Endometrium (tissue), 2 donors: Measurements from ENCODE around the gene L3MBTL4.
"Not testable (repeated sequence)": the region's sequence is repeated elsewhere in the genome, so short reads cannot be mapped to it uniquely, and the experiment has no call there.

ENCODE experiments used
- FAIRE-seq: peaks from 2 replicates; lab custom pipeline; 2012; peaks lifted over from hg19 to GRCh38; lab: Jason Lieb, UNC
- donor health status: control.
- donor health status: control.

L3MBTL4 gene

GRCh38 chr18:6310714-6311113, 104.0 kb downstream of the L3MBTL4 start:
- FAIRE-seq = no peak

GRCh38 chr18:6297875-6298274, 116.8 kb downstream of the L3MBTL4 start:
- FAIRE-seq = no peak

- FAIRE-seq = no peak
Observed at GRCh38 chr18:6294148-6294784, 120.4 kb downstream of the L3MBTL4 start.

GRCh38 chr18:6289843-6290242, 124.9 kb downstream of the L3MBTL4 start:
- no peak for FAIRE-seq

GRCh38 chr18:6286585-6286984, 128.1 kb downstream of the L3MBTL4 start:
- FAIRE-seq = no peak

- FAIRE-seq = no peak
Observed at GRCh38 chr18:6284761-6285160, 129.9 kb downstream of the L3MBTL4 start.

- no peak for FAIRE-seq
Observed at GRCh38 chr18:6284300-6284699, 130.4 kb downstream of the L3MBTL4 start.

GRCh38 chr18:6281874-6282273, 132.8 kb downstream of the L3MBTL4 start:
- FAIRE-seq = no peak

GRCh38 chr18:6280211-6280743, 134.4 kb downstream of the L3MBTL4 start:
- FAIRE-seq = no peak

- FAIRE-seq = no peak
Observed at GRCh38 chr18:6279308-6279707, 135.4 kb downstream of the L3MBTL4 start.

GRCh38 chr18:6273423-6273822, 141.3 kb downstream of the L3MBTL4 start:
- no peak for FAIRE-seq

- FAIRE-seq = not testable (repeated sequence)
Observed at GRCh38 chr18:6272144-6272543, 142.6 kb downstream of the L3MBTL4 start.

GRCh38 chr18:6271585-6271984, 143.1 kb downstream of the L3MBTL4 start:
- no peak for FAIRE-seq

GRCh38 chr18:6270771-6271216, 143.9 kb downstream of the L3MBTL4 start:
- no peak for FAIRE-seq

GRCh38 chr18:6269660-6270332, 144.9 kb downstream of the L3MBTL4 start:
- FAIRE-seq = no peak

- no peak for FAIRE-seq
Observed at GRCh38 chr18:6266212-6266611, 148.5 kb downstream of the L3MBTL4 start.

- no peak for FAIRE-seq
Observed at GRCh38 chr18:6261938-6262337, 152.8 kb downstream of the L3MBTL4 start.

- FAIRE-seq = not testable (repeated sequence)
Observed at GRCh38 chr18:6259324-6259723, 155.4 kb downstream of the L3MBTL4 start.

GRCh38 chr18:6257950-6258349, 156.8 kb downstream of the L3MBTL4 start:
- no peak for FAIRE-seq

- FAIRE-seq = no peak
Observed at GRCh38 chr18:6256521-6256920, 158.2 kb downstream of the L3MBTL4 start.

- FAIRE-seq = no peak
Observed at GRCh38 chr18:6255886-6256285, 158.8 kb downstream of the L3MBTL4 start.

GRCh38 chr18:6255116-6255705, 159.5 kb downstream of the L3MBTL4 start:
- no peak for FAIRE-seq

- FAIRE-seq = no peak
Observed at GRCh38 chr18:6254456-6254855, 160.3 kb downstream of the L3MBTL4 start.
